ENCODE data around the gene PLCB1.

DNA sequence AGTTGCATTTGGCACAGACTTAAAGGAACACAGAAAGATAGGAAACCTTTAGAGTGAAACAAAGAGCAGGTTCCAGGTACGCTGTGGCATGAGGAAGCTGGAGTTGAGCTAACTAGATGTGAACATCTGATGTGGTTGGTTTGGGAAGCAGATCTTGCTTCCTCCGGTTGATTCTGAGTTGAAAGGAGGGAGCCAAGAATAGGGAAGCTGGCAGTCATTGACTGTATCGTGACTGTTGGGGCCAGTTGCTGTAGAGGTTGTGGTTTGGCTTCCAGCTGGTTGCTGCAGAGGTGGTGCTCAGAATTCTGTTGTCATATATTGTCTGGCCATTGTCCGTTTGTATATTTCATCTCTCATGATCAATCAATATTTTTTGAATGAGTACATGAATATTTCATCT lies 325.9 kb downstream of the PLCB1 start:
- TF ChIP-seq GATA3 (IDR thresholded peaks at IDR 0.05; ENCODE audit: low read depth, low read length) (no peak), GATA2 (IDR thresholded peaks at IDR 0.05; ENCODE audit: low read depth, low read length) (no peak)
